Erythroblast (primary cell): ENCODE measurements around the gene CDS1.
"Not testable (repeated sequence)": the region's sequence is repeated elsewhere in the genome, so short reads cannot be mapped to it uniquely, and the experiment has no call there.

ENCODE experiments used
- DNase-seq, 2 experiments: peaks; one replicate each; lab custom pipeline; 2025; lab: John Stamatoyannopoulos, UW
- GATA1 ChIP-seq: IDR thresholded peaks from 2 replicates; pipeline ENCODE4 v1.6.1; 2011; ENCODE audit warnings: low read depth, mild to moderate bottlenecking, control low read depth, low read length, moderate library complexity
- POLR2A ChIP-seq: IDR thresholded peaks from 2 replicates; pipeline ENCODE4 v1.6.1; 2011; ENCODE audit warnings: mild to moderate bottlenecking, low read length

CDS1 gene

GRCh38 chr4:84673475-84674240 lies 90.7 kb downstream of the CDS1 start:
- DNase-seq, result no peak
- TF ChIP-seq POLR2A (no peak), GATA1 (no peak)

- no peak for DNase-seq
- TF ChIP-seq POLR2A (no peak), GATA1 (no peak)
Observed at GRCh38 chr4:84677093-84677492, 94.2 kb downstream of the CDS1 start.

- DNase-seq, result no peak
- TF ChIP-seq POLR2A (no peak), GATA1 (no peak)
Observed at GRCh38 chr4:84677995-84678394, 95.1 kb downstream of the CDS1 start.

GRCh38 chr4:84678976-84679744 lies 96.2 kb downstream of the CDS1 start:
- no peak for DNase-seq
- TF ChIP-seq POLR2A (no peak), GATA1 (no peak)

- no peak for DNase-seq
- TF ChIP-seq POLR2A (no peak), GATA1 (no peak)
Observed at GRCh38 chr4:84680956-84681355, 98.0 kb downstream of the CDS1 start.

GRCh38 chr4:84681486-84682274 lies 98.8 kb downstream of the CDS1 start:
- no peak for TF ChIP-seq GATA1
- no peak for TF ChIP-seq POLR2A
- DNase-seq, result no peak

GRCh38 chr4:84682661-84683060 lies 99.7 kb downstream of the CDS1 start:
- DNase-seq, result not testable (repeated sequence)

GRCh38 chr4:84683064-84683850 lies 100.3 kb downstream of the CDS1 start:
- no peak for DNase-seq
- TF ChIP-seq GATA1 (no peak), POLR2A (no peak)

GRCh38 chr4:84684361-84684760 lies 101.4 kb downstream of the CDS1 start:
- TF ChIP-seq GATA1 (no peak), POLR2A (no peak)

GRCh38 chr4:84685105-84685504 lies 102.2 kb downstream of the CDS1 start:
- TF ChIP-seq POLR2A (no peak), GATA1 (no peak)
- no peak for DNase-seq

More at GRCh38 chr4:84684361-84684760, 101.4 kb downstream of the CDS1 start:
- no peak for DNase-seq

GRCh38 chr4:84688605-84689004 lies 105.7 kb downstream of the CDS1 start:
- DNase-seq, result no peak
- TF ChIP-seq POLR2A, result no peak
- no peak for TF ChIP-seq GATA1

GRCh38 chr4:84689197-84689596 lies 106.3 kb downstream of the CDS1 start:
- no peak for DNase-seq
- TF ChIP-seq GATA1 (no peak), POLR2A (no peak)

GRCh38 chr4:84690481-84690880 lies 107.6 kb downstream of the CDS1 start:
- no peak for DNase-seq
- no peak for TF ChIP-seq POLR2A
